K562 (cell line): ENCODE measurements around the gene WASF2. TPM values are rescaled to one million over a fixed set of nuclear protein-coding genes. Genes with fewer than 3 reads are reported as not detected.

Experiments
- ATAC-seq: fragments of 200-7000 bp; cut with Tn5 transposase; 3 replicates; pipeline ENCODE4 v1.9.1; 2020; ENCODE audit warnings: moderate library complexity
- BruUV-seq: library from RNA; stranded (reverse); fragments of 400-500 nt; replicated peaks from 2 replicates; lab custom pipeline; 2021; lab: Mats Ljungman, UMichigan
- CTCF ChIA-PET: fragments of 300-600 bp; formaldehyde crosslinking; extraction: SDS; loops from one replicate; lab custom pipeline; 2021; ENCODE audit warnings: low intra/inter-chr PET ratio; lab: Yijun Ruan, JAX
- POLR2A ChIA-PET: fragments of 300-600, 350-650 bp; sonication (Branson Sonifier 250); formaldehyde crosslinking; extraction: SDS; loops from one replicate; lab custom pipeline; 2021; ENCODE audit warnings: antibody characterized with exemption, inconsistent platforms; lab: Yijun Ruan, JAX
- DNase-seq, 4 experiments: peaks; one replicate each; pipeline versions ENCODE4 v3.0.0 to v3.0.0-alpha.2; 2011 to 2018; ENCODE audit warnings: low spot score in 3 of 4, mixed read lengths in 3 of 4; ENCODE audit errors: extremely low read depth in 1 of 4
- FAIRE-seq: peaks from 2 replicates; lab custom pipeline; 2011; peaks lifted over from hg19 to GRCh38; lab: Jason Lieb, UNC
- H2AFZ ChIP-seq: 2 replicates; pipeline ENCODE4 v1.6.0; 2011; ENCODE audit warnings: low read depth, low read length, control low read depth, inconsistent platforms
- H3K27ac ChIP-seq: fragments of 200-600 bp; 3 replicates; pipeline ENCODE4 v1.8.0; 2011; ENCODE audit warnings: low read depth, mild to moderate bottlenecking, control low read depth, inconsistent platforms, low read length, moderate library complexity, mixed read lengths; ENCODE audit errors: extremely low read depth
- H3K27me3 ChIP-seq, 2 experiments: fragments of 300-600 bp in 1 of 2; 2 replicates in 1 of 2; 3 replicates in 1 of 2; pipeline versions ENCODE4 v1.6.0 to v1.8.0; 2011; ENCODE audit warnings: inconsistent platforms in 2 of 2, low read length in 2 of 2, mild to moderate bottlenecking in 1 of 2, mixed read lengths in 1 of 2, moderate library complexity in 1 of 2; ENCODE audit not compliant: control insufficient read depth in 2 of 2, insufficient read depth in 2 of 2
- H3K36me3 ChIP-seq: fragments of 300-600 bp; 3 replicates; pipeline ENCODE4 v1.8.0; 2011; ENCODE audit warnings: mild to moderate bottlenecking, low read length, inconsistent platforms; ENCODE audit not compliant: control insufficient read depth, insufficient read depth
- H3K4me1 ChIP-seq, 2 experiments: fragments of 200-600 bp in 1 of 2; replicated peaks in 1 of 2; 2 replicates in 1 of 2; 3 replicates in 1 of 2; pipeline versions ENCODE4 v1.5.1 to v1.8.0; 2011; ENCODE audit warnings: inconsistent platforms in 2 of 2, low read length in 2 of 2, mild to moderate bottlenecking in 1 of 2, mixed read lengths in 1 of 2, moderate library complexity in 1 of 2; ENCODE audit not compliant: control insufficient read depth in 2 of 2, insufficient read depth in 2 of 2
- H3K4me2 ChIP-seq: 2 replicates; pipeline ENCODE4 v1.6.1; 2011; ENCODE audit warnings: low read length, control low read depth, inconsistent platforms, mixed read lengths; ENCODE audit not compliant: insufficient read depth
- H3K4me3 ChIP-seq: fragments of 200-600 bp; sonication (generic), shearing (Covaris generic); 2 replicates; pipeline ENCODE4 v1.5.1; 2016; ENCODE audit warnings: control low read depth, inconsistent platforms
- H3K79me2 ChIP-seq: fragments of 200-600 bp; 3 replicates; pipeline ENCODE4 v1.8.0; 2011; ENCODE audit warnings: low read length, inconsistent platforms; ENCODE audit not compliant: control insufficient read depth, insufficient read depth
- H3K9ac ChIP-seq, 2 experiments: 2 replicates each; pipeline versions ENCODE4 v1.6.0 to v1.6.1; 2011; ENCODE audit warnings: low read depth in 2 of 2, low read length in 2 of 2, control low read depth in 1 of 2, inconsistent platforms in 1 of 2, mild to moderate bottlenecking in 1 of 2, mixed read lengths in 1 of 2; ENCODE audit not compliant: insufficient read depth in 1 of 2
- H3K9me1 ChIP-seq: one replicate; pipeline ENCODE4 v1.6.0; 2011; ENCODE audit warnings: inconsistent platforms, mild to moderate bottlenecking, low read length, moderate library complexity; ENCODE audit not compliant: control insufficient read depth, insufficient read depth
- H3K9me3 ChIP-seq: replicated peaks from 2 replicates; pipeline ENCODE4 v1.5.1; 2011; ENCODE audit warnings: low read depth, low read length, inconsistent platforms; ENCODE audit not compliant: control insufficient read depth, insufficient read depth
- H4K20me1 ChIP-seq: replicated peaks from 2 replicates; pipeline ENCODE4 v1.6.1; 2011; ENCODE audit warnings: low read length, inconsistent platforms, mixed read lengths; ENCODE audit not compliant: control insufficient read depth, insufficient read depth
- RFX5 ChIP-seq: IDR thresholded peaks from 2 replicates; pipeline ENCODE4 v1.6.1; 2011; ENCODE audit warnings: low read depth, mild to moderate bottlenecking, improper control_type of control experiment, low read length
- WGBS: fragments of 100-300 bp; shearing (Covaris generic); methylation state at CpG from one replicate; pipeline ENCODE4 v1.1.6; 2016; ENCODE audit warnings: low coverage, mixed read lengths; ENCODE audit not compliant: insufficient coverage; ENCODE audit errors: missing lambda C conversion rate; 5-methylcytosine and 5-hydroxymethylcytosine counted together
- in situ Hi-C: fragments of 300-500 bp; cut with MboI; formaldehyde crosslinking; loops from 4 replicates; pipeline ENCODE4 v1.15.0; 2018; ENCODE audit warnings: inconsistent platforms, mixed read lengths
- intact Hi-C: fragments of 100-400 bp; cut with micrococcal nuclease; formaldehyde crosslinking; loops from 2 replicates; pipeline ENCODE4 v1.14.2; 2022
- polyA plus RNA-seq, 8 experiments: library from polyadenylated mRNA; depleted of rRNA in 4 of 8; stranded (reverse) in 5 of 8; unstranded in 3 of 8; fragments of >200 nt; fragmentation: Nextera tagmentation in 2 of 8; fragmentation: Illumina TruSeq in 1 of 8; extraction: Ambion mirVana in 2 of 8; extraction: Trizol in 1 of 8; gene quantifications; 2 replicates each; pipeline versions ENCODE4 v1.2.1 to v1.2.3, GENCODE V29; 2011 to 2014; ENCODE audit warnings: inconsistent platforms in 1 of 8, missing spikeins in 1 of 8
- total RNA-seq, 7 experiments: library from RNA; depleted of rRNA in 6 of 7; stranded (reverse); fragments of >200 nt in 6 of 7; fragmentation: Illumina TruSeq in 2 of 7; extraction: Trizol in 2 of 7; gene quantifications; 2 replicates each; pipeline versions ENCODE4 v1.2.1 to v1.2.3, GENCODE V29; 2011 to 2021; ENCODE audit warnings: low replicate concordance in 1 of 7
- TF ChIP-seq, protein P1 (sequence below): sonication (generic); formaldehyde crosslinking; IDR thresholded peaks from 2 replicates; pipeline ENCODE4 v1.8.0; 2022; ENCODE audit warnings: missing genetic modification reagents, mild to moderate bottlenecking, moderate library complexity, borderline replicate concordance

The WASF2 gene
- total and polyA plus RNA-seq, 9 of the 15 experiments (the other 6 are each of a cell fraction or from before 2014, with no cell fraction given), result 8.2 to 163 (median 31.2) TPM

DNA sequence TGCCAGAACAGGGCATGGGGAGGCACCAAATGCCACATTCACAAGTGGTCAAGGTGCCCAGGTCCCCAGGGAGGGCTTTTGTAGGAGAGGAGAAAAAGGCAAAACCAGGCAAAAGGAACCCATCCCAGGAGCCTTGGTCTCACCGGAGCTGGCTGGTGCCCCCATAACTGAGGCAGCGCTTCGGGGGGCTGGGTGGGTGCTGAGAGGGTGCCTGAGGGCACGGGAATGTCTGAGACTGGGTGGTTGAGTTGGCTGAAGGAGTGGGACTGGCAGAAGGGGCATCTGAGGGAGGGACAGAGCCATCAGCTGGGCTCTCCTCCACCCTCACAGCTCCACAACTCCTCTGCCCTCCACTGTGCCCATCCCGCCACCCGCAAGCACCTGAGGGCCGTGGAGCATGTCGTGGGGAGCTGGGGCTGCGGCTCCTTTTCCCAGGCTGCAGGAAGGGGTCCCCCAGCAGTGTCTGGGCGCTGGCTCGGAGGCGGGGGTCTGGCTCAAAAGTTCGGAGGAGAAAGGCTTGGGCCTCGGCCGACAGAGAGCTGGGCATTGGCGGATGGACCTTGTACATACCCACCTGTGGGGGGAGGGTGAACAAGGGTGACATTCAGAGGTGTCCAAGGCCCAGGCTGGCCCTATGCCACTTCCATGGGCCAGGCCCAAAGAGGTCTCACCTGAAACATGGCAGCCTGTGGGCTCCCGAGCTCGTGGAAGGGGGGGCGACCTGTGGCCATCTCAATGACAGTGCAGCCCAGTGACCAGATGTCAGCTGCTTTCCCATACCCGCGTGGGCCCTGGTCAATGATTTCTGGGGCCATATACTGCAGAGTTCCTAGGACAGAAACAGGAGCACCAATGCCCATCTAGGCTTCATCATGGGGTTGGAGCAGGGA, 131.7 kb downstream of the WASF2 start:
- Histone ChIP-seq H3K9ac (no peak overlapping the region; a peak in 1 of 4 replicates), H4K20me1 (0 out of 2 replicates have a peak, but pooled peaks cover 10% of the 10 kb centered on the region), H3K4me2 (no peak overlapping the region; the same call in 1 of the 2 replicates), H3K27ac (no peak overlapping the region), H3K9me1 (no peaks in the 10 kb centered on the region), H3K4me3 (no peak overlapping the region), H3K79me2 (no peaks in the 10 kb centered on the region), H3K4me1 (peaks cover 9 to 49% of the 10 kb centered on the region in 2 experiments), H2AFZ (no peak overlapping the region), H3K9me3 (no peaks in the 10 kb centered on the region), H3K27me3 (no peaks in the 10 kb centered on the region), H3K36me3 (peaks cover 12% of the 10 kb centered on the region; the same call in 2 of the 3 replicates)
- in situ Hi-C loops, result no loop called here
- ATAC-seq, result no peak
- FAIRE-seq, result no peak
- DNase-seq, result no peak
- POLR2A ChIA-PET, result interaction anchor here (0.7 to 1.5 kb wide), 5 partner anchors 7 to 35 kb away, joined by 3 to 9 read pairs (median 3); partner anchors contain the start of genes CD164L2 and SYTL1
- intact Hi-C loops, result loop anchor here (5.0 kb wide), 2 partner anchors 34 to 56 kb away; partner anchors contain the start of gene GPR3
- TF ChIP-seq, protein P1, sequence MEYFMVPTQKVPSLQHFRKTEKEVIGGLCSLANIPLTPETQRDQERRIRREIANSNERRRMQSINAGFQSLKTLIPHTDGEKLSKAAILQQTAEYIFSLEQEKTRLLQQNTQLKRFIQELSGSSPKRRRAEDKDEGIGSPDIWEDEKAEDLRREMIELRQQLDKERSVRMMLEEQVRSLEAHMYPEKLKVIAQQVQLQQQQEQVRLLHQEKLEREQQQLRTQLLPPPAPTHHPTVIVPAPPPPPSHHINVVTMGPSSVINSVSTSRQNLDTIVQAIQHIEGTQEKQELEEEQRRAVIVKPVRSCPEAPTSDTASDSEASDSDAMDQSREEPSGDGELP (CRISPR knock-in tag), result 0 out of 2 replicates have a peak, but pooled peaks have one; percentile 17
- TF ChIP-seq RFX5, result no peak
- CTCF ChIA-PET, result interaction anchor here (1.3 to 1.4 kb wide), 2 partner anchors 31 to 248 kb away, joined by 5 read pairs; no protein-coding TSS in a partner anchor
- BruUV-seq, result no TSS peak
- WGBS, result 68% methylated on average over 20 of the region's 21 CpGs
